WTC11 (cell line): ENCODE measurements around the gene MTRF1. TPM values are rescaled to one million over a fixed set of nuclear protein-coding genes. Genes with fewer than 3 reads are reported as not detected.

Source experiments
- ATAC-seq: fragments of 200-7000 bp; cut with Tn5 transposase; 2 replicates; pipeline ENCODE4 v1.10.0; 2021; ENCODE audit warnings: mild to moderate bottlenecking, moderate library complexity
- CTCF ChIA-PET: fragments of 300-600 bp; sonication (Branson Sonifier 250); formaldehyde crosslinking; loops from one replicate; lab custom pipeline; 2021; ENCODE audit warnings: antibody characterized with exemption; lab: Charles Lee
- POLR2A ChIA-PET: fragments of 350-600 bp; sonication (Branson Sonifier 250); formaldehyde crosslinking; loops from one replicate; lab custom pipeline; 2021; ENCODE audit warnings: antibody characterized with exemption; lab: Charles Lee
- DNase-seq: peaks from one replicate; pipeline ENCODE4 v3.0.0; 2021; ENCODE audit warnings: low spot score
- H3K27ac Mint-ChIP-seq: 2 replicates; pipeline ENCODE4 v1.8.0; 2021; ENCODE audit warnings: mixed read lengths
- H3K27me3 Mint-ChIP-seq: 2 replicates; pipeline ENCODE4 v1.8.0; 2021; ENCODE audit warnings: low read depth, mild to moderate bottlenecking, moderate library complexity, mixed read lengths
- H3K36me3 Mint-ChIP-seq: 2 replicates; pipeline ENCODE4 v1.8.0; 2021; ENCODE audit warnings: mixed read lengths
- H3K4me1 Mint-ChIP-seq: 2 replicates; pipeline ENCODE4 v1.8.0; 2022; ENCODE audit warnings: mixed read lengths
- H3K4me3 Mint-ChIP-seq: 2 replicates; pipeline ENCODE4 v1.8.0; 2021; ENCODE audit warnings: mild to moderate bottlenecking, moderate library complexity, mixed read lengths
- H3K9me3 Mint-ChIP-seq: 2 replicates; pipeline ENCODE4 v1.8.0; 2021; ENCODE audit warnings: mixed read lengths
- CBFB ChIP-seq: sonication (generic); formaldehyde crosslinking; IDR thresholded peaks from 2 replicates; pipeline ENCODE4 v1.8.1; 2022; ENCODE audit warnings: mild to moderate bottlenecking, low read depth, missing genetic modification reagents
- FOXK1 ChIP-seq: sonication (generic); formaldehyde crosslinking; IDR thresholded peaks from 2 replicates; pipeline ENCODE4 v1.8.0; 2022; ENCODE audit warnings: mild to moderate bottlenecking, moderate library complexity, missing genetic modification reagents
- GTF2I ChIP-seq: fragments of 250-450 bp; sonication (Bioruptor Pico); conservative IDR thresholded peaks from 2 replicates; pipeline ENCODE4 v1.4.0; 2021; ENCODE audit warnings: mild to moderate bottlenecking
- NFYB ChIP-seq: sonication (generic); formaldehyde crosslinking; conservative IDR thresholded peaks from 2 replicates; pipeline ENCODE4 v1.8.0; 2022; ENCODE audit warnings: low read depth, missing genetic modification reagents
- NR2C2 ChIP-seq: sonication (generic); formaldehyde crosslinking; IDR thresholded peaks from 2 replicates; pipeline ENCODE4 v1.8.0; 2022; ENCODE audit warnings: mild to moderate bottlenecking, missing genetic modification reagents
- RORB ChIP-seq: fragments of 250-450 bp; sonication (Bioruptor Pico); IDR thresholded peaks from 2 replicates; pipeline ENCODE4 v1.9.0; 2021; ENCODE audit warnings: mild to moderate bottlenecking
- TP53 ChIP-seq: sonication (generic); formaldehyde crosslinking; IDR thresholded peaks from 2 replicates; pipeline ENCODE4 v1.8.1; 2023; ENCODE audit warnings: mild to moderate bottlenecking, missing genetic modification reagents
- ZNF232 ChIP-seq: sonication (generic); formaldehyde crosslinking; IDR thresholded peaks from 2 replicates; pipeline ENCODE4 v1.8.0; 2022; ENCODE audit warnings: mild to moderate bottlenecking, missing genetic modification reagents
- ZNF396 ChIP-seq: fragments of 250-450 bp; sonication (Bioruptor Pico); IDR thresholded peaks from 2 replicates; pipeline ENCODE4 v1.8.0; 2021; ENCODE audit warnings: mild to moderate bottlenecking, moderate library complexity, borderline replicate concordance
- total RNA-seq: library from RNA; stranded (reverse); gene quantifications from 3 replicates; pipeline ENCODE4 v1.2.3, GENCODE V29; 2021
- TF ChIP-seq, protein P1 (sequence below): sonication (generic); formaldehyde crosslinking; conservative IDR thresholded peaks from 2 replicates; pipeline ENCODE4 v1.8.1; 2022; ENCODE audit warnings: mild to moderate bottlenecking, missing genetic modification reagents
- TF ChIP-seq, protein P2 (sequence below): sonication (generic); formaldehyde crosslinking; IDR thresholded peaks from 2 replicates; pipeline ENCODE4 v1.8.0; 2022; ENCODE audit warnings: mild to moderate bottlenecking, missing genetic modification reagents
- TF ChIP-seq, protein P3 (sequence below): fragments of 250-450 bp; sonication (Bioruptor Pico); conservative IDR thresholded peaks from 2 replicates; pipeline ENCODE4 v1.9.0; 2021; ENCODE audit warnings: mild to moderate bottlenecking
- TF ChIP-seq, protein P4 (sequence below): sonication (generic); formaldehyde crosslinking; IDR thresholded peaks from 2 replicates; pipeline ENCODE4 v1.8.0; 2022; ENCODE audit warnings: missing genetic modification reagents
- TF ChIP-seq, protein P5 (sequence below): sonication (generic); formaldehyde crosslinking; IDR thresholded peaks from 2 replicates; pipeline ENCODE4 v1.8.0; 2022; ENCODE audit warnings: mild to moderate bottlenecking, missing genetic modification reagents
- TF ChIP-seq, protein P6 (sequence below): sonication (generic); formaldehyde crosslinking; IDR thresholded peaks from 2 replicates; pipeline ENCODE4 v1.8.0; 2022; ENCODE audit warnings: mild to moderate bottlenecking, missing genetic modification reagents
- TF ChIP-seq, protein P7 (sequence below): sonication (generic); formaldehyde crosslinking; IDR thresholded peaks from 2 replicates; pipeline ENCODE4 v1.8.1; 2022; ENCODE audit warnings: low read depth, mild to moderate bottlenecking, moderate library complexity, missing genetic modification reagents, borderline replicate concordance

Gene MTRF1
- total RNA-seq, 1 experiment from 2014 or later, result 12.9 TPM

DNA sequence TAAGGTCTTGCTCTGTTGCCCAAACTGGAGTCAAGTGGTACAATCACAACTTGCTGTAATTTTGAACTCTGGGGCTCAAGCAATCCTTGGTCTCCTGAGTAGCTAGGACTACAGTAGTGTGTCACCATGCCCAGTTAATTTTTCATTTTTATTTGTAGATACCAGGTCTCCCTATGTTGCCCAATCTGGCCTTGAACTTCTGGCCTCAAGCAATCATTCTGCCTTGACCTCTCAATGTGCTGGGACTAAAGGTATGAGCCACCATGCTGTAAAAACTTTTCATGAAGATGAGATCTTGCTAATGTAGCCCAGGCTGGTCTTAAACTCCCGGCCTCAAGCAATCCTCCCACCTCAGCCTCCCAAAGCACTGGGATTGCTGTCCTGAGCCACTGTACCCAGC is 32.6 kb upstream of the MTRF1 start (continued):
- TF ChIP-seq, protein P1, sequence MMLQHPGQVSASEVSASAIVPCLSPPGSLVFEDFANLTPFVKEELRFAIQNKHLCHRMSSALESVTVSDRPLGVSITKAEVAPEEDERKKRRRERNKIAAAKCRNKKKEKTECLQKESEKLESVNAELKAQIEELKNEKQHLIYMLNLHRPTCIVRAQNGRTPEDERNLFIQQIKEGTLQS (CRISPR knock-in tag), result no peak
- TF ChIP-seq, protein P2, sequence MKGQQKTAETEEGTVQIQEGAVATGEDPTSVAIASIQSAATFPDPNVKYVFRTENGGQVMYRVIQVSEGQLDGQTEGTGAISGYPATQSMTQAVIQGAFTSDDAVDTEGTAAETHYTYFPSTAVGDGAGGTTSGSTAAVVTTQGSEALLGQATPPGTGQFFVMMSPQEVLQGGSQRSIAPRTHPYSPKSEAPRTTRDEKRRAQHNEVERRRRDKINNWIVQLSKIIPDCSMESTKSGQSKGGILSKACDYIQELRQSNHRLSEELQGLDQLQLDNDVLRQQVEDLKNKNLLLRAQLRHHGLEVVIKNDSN (CRISPR knock-in tag), result no peak
- TF ChIP-seq ZNF232 (CRISPR knock-in tag) (no peak), RORB (CRISPR knock-in tag) (no peak)
- TF ChIP-seq, protein P3, sequence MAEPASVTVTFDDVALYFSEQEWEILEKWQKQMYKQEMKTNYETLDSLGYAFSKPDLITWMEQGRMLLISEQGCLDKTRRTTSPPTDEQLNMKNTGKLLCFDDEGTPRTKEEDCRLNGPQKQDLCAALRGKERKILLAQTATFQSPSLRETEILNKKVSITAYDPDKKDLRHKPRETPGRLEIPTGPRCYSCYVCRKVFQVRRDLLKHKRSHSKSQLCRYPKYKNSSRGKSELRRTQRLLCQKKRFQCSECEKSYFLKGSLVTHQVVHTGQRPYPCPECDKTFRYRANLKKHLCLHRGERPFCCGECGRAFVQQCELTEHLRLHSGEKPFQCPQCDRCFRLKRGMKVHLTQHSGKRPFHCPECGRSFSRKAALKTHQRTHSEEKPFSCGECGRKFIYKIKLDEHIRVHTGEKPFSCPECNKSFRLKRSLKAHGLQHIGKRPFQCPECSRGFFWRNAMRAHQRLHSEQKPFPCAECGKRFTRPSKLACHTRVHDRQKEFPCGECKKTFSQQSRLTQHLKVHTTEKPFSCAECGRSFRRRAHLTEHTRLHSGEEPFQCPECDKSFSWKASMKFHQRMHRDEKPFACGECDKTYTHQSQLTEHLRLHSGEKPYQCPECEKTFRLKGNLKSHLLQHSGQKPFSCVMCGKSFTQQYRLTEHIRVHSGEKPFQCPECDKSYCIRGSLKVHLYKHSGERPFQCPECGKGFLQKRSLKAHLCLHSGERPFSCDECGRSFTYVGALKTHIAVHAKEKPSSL (CRISPR knock-in tag), result no peak
- TF ChIP-seq, protein P4, sequence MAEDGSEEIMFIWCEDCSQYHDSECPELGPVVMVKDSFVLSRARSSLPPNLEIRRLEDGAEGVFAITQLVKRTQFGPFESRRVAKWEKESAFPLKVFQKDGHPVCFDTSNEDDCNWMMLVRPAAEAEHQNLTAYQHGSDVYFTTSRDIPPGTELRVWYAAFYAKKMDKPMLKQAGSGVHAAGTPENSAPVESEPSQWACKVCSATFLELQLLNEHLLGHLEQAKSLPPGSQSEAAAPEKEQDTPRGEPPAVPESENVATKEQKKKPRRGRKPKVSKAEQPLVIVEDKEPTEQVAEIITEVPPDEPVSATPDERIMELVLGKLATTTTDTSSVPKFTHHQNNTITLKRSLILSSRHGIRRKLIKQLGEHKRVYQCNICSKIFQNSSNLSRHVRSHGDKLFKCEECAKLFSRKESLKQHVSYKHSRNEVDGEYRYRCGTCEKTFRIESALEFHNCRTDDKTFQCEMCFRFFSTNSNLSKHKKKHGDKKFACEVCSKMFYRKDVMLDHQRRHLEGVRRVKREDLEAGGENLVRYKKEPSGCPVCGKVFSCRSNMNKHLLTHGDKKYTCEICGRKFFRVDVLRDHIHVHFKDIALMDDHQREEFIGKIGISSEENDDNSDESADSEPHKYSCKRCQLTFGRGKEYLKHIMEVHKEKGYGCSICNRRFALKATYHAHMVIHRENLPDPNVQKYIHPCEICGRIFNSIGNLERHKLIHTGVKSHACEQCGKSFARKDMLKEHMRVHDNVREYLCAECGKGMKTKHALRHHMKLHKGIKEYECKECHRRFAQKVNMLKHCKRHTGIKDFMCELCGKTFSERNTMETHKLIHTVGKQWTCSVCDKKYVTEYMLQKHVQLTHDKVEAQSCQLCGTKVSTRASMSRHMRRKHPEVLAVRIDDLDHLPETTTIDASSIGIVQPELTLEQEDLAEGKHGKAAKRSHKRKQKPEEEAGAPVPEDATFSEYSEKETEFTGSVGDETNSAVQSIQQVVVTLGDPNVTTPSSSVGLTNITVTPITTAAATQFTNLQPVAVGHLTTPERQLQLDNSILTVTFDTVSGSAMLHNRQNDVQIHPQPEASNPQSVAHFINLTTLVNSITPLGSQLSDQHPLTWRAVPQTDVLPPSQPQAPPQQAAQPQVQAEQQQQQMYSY (CRISPR knock-in tag), result no peak
- TF ChIP-seq, protein P5, sequence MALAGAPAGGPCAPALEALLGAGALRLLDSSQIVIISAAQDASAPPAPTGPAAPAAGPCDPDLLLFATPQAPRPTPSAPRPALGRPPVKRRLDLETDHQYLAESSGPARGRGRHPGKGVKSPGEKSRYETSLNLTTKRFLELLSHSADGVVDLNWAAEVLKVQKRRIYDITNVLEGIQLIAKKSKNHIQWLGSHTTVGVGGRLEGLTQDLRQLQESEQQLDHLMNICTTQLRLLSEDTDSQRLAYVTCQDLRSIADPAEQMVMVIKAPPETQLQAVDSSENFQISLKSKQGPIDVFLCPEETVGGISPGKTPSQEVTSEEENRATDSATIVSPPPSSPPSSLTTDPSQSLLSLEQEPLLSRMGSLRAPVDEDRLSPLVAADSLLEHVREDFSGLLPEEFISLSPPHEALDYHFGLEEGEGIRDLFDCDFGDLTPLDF (CRISPR knock-in tag), result no peak

DNA sequence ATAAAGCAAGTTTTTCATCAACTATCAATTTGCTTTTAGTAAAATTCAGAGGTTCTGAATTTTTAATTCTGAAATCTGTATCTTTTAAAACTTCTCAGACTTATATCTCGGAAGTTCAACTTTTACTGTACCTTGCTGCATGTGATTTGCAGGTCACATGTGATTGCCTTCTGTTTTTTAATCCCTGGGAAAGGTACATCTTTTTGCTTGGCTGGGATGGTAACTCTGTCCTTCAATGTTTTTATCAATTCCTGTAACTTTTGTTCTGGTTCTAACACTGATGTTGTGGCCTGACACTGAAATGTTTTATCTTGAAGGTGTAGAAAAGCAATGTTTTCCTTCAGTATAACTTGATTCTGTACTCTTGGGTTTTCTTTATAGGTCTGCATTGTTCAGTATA is 31.5 kb upstream of the MTRF1 start:
- Mint-ChIP-seq H3K4me3 (no peak overlapping the region), H3K27me3 (no peaks in the 10 kb centered on the region), H3K27ac (no peak overlapping the region), H3K9me3 (peaks cover 18% of the 10 kb centered on the region), H3K4me1 (peaks cover 6% of the 10 kb centered on the region), H3K36me3 (no peaks in the 10 kb centered on the region)
- POLR2A ChIA-PET, result no interaction called here
- ATAC-seq (no peak), DNase-seq (no peak)
- TF ChIP-seq GTF2I (no peak), CBFB (CRISPR knock-in tag) (no peak), TP53 (CRISPR knock-in tag) (no peak), NR2C2 (CRISPR knock-in tag) (no peak), NFYB (no peak), ZNF396 (CRISPR knock-in tag) (no peak), FOXK1 (CRISPR knock-in tag) (no peak)
- TF ChIP-seq, protein P6, sequence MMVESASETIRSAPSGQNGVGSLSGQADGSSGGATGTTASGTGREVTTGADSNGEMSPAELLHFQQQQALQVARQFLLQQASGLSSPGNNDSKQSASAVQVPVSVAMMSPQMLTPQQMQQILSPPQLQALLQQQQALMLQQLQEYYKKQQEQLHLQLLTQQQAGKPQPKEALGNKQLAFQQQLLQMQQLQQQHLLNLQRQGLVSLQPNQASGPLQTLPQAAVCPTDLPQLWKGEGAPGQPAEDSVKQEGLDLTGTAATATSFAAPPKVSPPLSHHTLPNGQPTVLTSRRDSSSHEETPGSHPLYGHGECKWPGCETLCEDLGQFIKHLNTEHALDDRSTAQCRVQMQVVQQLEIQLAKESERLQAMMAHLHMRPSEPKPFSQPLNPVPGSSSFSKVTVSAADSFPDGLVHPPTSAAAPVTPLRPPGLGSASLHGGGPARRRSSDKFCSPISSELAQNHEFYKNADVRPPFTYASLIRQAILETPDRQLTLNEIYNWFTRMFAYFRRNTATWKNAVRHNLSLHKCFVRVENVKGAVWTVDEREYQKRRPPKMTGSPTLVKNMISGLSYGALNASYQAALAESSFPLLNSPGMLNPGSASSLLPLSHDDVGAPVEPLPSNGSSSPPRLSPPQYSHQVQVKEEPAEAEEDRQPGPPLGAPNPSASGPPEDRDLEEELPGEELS (CRISPR knock-in tag), result no peak
- TF ChIP-seq, protein P7, sequence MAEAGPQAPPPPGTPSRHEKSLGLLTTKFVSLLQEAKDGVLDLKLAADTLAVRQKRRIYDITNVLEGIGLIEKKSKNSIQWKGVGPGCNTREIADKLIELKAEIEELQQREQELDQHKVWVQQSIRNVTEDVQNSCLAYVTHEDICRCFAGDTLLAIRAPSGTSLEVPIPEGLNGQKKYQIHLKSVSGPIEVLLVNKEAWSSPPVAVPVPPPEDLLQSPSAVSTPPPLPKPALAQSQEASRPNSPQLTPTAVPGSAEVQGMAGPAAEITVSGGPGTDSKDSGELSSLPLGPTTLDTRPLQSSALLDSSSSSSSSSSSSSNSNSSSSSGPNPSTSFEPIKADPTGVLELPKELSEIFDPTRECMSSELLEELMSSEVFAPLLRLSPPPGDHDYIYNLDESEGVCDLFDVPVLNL (CRISPR knock-in tag), result no peak
- CTCF ChIA-PET, result no interaction called here
